WI38 (cell line): ENCODE results near the gene LRRIQ3.

Experiments
- H3K4me3 ChIP-seq: 2 replicates; pipeline ENCODE4 v1.5.1; 2011; ENCODE audit warnings: low read depth, mild to moderate bottlenecking, control low read depth, low read length
- TF ChIP-seq, protein P1 (sequence below): IDR thresholded peaks from 2 replicates; pipeline ENCODE4 v1.5.1; 2012; ENCODE audit warnings: low read depth, mild to moderate bottlenecking, control low read depth, low read length

The LRRIQ3 gene, protein sequence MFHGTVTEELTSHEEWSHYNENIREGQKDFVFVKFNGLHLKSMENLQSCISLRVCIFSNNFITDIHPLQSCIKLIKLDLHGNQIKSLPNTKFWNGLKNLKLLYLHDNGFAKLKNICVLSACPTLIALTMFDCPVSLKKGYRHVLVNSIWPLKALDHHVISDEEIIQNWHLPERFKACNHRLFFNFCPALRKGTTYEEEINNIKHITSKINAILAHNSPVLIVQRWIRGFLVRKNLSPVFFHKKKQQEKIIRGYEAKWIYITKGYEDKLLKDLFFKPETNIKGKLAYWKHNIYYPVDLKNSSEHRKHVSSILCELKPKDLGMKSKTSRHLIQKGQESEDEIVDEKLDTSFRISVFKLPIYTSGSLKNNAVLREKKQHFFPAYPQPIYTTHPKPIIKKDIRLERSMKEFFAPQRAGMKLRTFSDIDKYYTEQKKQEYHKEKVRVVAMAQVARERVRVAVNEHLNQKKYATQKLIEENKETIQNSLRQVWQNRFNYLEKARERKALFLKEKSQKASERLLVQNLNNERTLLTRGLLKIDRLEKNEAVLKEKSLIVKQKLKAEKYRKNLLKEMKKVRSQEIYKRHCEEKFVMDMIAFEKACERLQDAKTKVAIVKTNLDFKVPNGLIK

GRCh38 chr1:74197657-74198552 is at the start of gene LRRIQ3, which contains the start of gene FPGT:
LRRIQ3 (minus strand) TSS chr1:74198176; CDS start chr1:74183684, 14,492 bp downstream.
FPGT (plus strand) TSS chr1:74198242; CDS start chr1:74198279, 37 bp downstream.
- TF ChIP-seq, protein P1, sequence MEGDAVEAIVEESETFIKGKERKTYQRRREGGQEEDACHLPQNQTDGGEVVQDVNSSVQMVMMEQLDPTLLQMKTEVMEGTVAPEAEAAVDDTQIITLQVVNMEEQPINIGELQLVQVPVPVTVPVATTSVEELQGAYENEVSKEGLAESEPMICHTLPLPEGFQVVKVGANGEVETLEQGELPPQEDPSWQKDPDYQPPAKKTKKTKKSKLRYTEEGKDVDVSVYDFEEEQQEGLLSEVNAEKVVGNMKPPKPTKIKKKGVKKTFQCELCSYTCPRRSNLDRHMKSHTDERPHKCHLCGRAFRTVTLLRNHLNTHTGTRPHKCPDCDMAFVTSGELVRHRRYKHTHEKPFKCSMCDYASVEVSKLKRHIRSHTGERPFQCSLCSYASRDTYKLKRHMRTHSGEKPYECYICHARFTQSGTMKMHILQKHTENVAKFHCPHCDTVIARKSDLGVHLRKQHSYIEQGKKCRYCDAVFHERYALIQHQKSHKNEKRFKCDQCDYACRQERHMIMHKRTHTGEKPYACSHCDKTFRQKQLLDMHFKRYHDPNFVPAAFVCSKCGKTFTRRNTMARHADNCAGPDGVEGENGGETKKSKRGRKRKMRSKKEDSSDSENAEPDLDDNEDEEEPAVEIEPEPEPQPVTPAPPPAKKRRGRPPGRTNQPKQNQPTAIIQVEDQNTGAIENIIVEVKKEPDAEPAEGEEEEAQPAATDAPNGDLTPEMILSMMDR = no peak
- H3K4me3 ChIP-seq = peak within 1 kb of the TSS; percentile 90

DNA sequence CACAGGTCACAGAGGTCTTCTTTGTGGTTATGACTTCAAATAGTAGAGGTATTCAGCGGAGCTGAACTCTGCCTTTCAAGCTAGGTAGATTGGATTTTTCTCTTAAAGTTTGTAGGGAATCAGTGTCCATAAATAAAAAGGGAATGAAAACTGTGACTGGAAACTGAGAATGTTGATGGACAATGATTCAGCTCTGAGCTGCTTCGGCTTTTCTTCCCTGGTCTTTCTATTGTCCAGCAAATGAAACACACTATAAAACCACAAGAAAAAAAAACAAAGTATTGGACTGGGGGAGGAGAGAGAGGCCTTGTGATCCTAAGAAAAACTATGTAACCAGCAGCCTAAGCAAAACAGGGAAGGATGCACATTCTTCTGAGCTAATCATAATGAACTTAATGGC is 48.3 kb upstream of the LRRIQ3 start:
- TF ChIP-seq, protein P1 = no peak
- H3K4me3 ChIP-seq = no peak overlapping the region

GRCh38 chr1:74245168-74245772 is 47.3 kb upstream of the LRRIQ3 start:
- no peak overlapping the region for H3K4me3 ChIP-seq
- TF ChIP-seq, protein P1 = no peak

GRCh38 chr1:74237787-74238186 is 39.8 kb upstream of the LRRIQ3 start:
- TF ChIP-seq, protein P1 = no peak
- H3K4me3 ChIP-seq = no peak overlapping the region

DNA sequence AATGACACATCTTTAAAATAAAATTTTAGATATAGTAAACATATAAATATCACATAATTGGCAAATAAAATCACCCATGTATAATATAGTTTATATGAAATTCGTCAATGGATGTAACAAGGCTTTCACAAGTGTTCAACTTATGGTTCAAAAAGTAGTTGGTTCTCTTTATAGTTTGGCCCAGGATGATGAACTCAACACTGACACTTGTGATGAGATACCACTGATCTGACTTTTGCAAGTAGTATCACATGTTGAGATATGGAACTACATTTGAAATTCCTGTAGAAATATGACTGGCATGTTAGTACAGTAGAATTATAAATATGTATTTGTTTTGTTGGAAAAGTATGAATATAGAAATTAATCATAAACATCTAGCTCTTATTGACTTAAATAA is 39.1 kb upstream of the LRRIQ3 start:
- H3K4me3 ChIP-seq = no peak overlapping the region
- TF ChIP-seq, protein P1 = no peak

GRCh38 chr1:74236440-74236839 is 38.5 kb upstream of the LRRIQ3 start:
- TF ChIP-seq, protein P1 = no peak
- no peak overlapping the region for H3K4me3 ChIP-seq
